CD1c-positive myeloid dendritic cell (primary cell): Measurements from ENCODE around the gene DRD2.

Experiments used
- DNase-seq: peaks from one replicate; pipeline ENCODE4 v3.0.0-alpha.2; 2016; ENCODE audit errors: extremely low spot score

The DRD2 gene

DNA sequence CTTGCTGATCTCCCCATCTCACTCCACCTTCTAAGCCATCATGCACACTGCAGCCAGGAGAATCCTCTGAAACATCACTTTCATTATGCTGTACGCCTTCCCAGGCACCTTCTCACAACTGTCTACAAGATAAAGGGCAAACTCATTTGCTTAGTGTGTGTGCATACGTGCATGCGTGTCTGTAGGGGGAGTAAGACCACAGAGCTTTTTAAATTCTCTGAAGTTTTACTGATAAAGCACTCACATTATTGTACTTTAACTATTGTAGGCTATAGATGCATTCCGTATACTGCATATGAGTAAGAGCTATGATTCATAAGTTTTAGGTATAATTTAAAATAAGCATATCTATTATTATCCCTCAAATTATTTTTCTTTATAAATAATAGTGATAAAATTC, 102.9 kb downstream of the DRD2 start:
- DNase-seq = no peak

- DNase-seq = no peak
Observed at GRCh38 chr11:113370634-113371033, 104.6 kb downstream of the DRD2 start.

DNA sequence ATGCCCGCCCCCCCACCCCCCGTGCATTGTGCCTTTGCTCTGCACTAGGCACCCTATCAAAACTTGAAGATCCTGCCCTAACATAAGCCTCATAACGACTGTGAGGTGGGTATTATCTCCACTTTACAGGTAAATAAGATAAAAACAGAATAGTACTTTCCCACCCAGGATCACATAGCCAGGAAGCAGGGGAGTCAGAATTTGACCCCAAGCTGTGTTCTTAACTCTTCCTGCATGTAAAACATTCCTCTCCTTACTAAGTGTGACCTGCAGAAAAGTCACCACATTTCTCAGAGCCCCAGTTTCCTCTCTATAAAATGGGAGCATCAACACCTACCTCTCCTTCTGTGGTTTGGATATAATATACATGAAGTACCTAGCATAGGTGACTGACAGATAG, 105.8 kb downstream of the DRD2 start:
- DNase-seq = no peak

GRCh38 chr11:113365895-113366294, 109.3 kb downstream of the DRD2 start:
- no peak for DNase-seq

DNA sequence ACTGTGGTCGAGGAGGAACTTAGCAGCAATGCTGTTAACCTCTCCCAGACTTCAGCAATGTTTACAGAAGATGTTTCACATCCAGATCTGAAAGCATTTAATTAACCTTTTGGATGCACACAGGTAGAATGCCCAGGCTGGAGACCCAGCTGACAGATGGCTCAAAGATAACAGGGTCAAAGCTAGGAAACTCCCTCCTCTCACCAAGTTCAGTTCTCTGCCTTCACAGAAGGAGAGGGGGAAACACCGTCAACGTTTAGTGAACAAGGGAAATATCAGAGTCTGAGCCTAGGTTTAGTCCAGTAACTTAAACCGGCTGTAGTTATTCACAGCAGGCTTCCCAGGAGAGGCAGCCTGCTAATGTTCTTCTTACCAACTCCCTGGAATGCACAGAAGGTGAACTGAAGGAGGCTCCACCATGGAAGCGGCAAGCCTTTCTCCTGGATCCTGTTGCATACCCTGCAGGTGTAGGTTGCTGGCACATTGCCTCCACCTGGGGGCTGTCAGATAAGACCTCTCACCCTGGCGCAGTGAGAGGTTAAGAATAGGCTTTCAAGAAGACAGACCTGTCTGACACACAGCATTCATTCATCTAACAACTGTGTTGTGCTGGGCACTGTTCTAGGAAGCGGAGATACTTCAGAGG, 111.1 kb downstream of the DRD2 start:
- no peak for DNase-seq

- no peak for DNase-seq
Observed at GRCh38 chr11:113363406-113363805, 111.8 kb downstream of the DRD2 start.
